Suprapubic skin (tissue), 4 donors: ENCODE results near the gene ASRGL1. TPM values are rescaled to one million over a fixed set of nuclear protein-coding genes. Genes with fewer than 3 reads are reported as not detected.
A peak's percentile ranks its signal among the peaks of the same experiment; 100 is the strongest.
"Not testable (repeated sequence)": the region's sequence is repeated elsewhere in the genome, so short reads cannot be mapped to it uniquely, and the experiment has no call there.

Experiments used
- DNase-seq, 2 donors: peaks; one replicate each; pipeline ENCODE4 v3.0.0-alpha.2; 2019; ENCODE audit warnings: low spot score in 2 of 2
- H3K27ac ChIP-seq: fragments of 200-600 bp; sonication (generic); one replicate; pipeline ENCODE4 v1.5.1; 2019
- H3K27me3 ChIP-seq: fragments of 200-600 bp; sonication (generic); one replicate; pipeline ENCODE4 v1.5.1; 2019
- H3K36me3 ChIP-seq: fragments of 200-600 bp; sonication (generic); one replicate; pipeline ENCODE4 v1.5.1; 2019
- H3K4me1 ChIP-seq: fragments of 200-600 bp; sonication (generic); one replicate; pipeline ENCODE4 v1.5.1; 2019
- H3K4me3 ChIP-seq: fragments of 200-600 bp; sonication (generic); one replicate; pipeline ENCODE4 v1.5.1; 2019; ENCODE audit warnings: mild to moderate bottlenecking
- H3K9me3 ChIP-seq: fragments of 200-600 bp; sonication (generic); one replicate; pipeline ENCODE4 v1.5.1; 2019
- EP300 ChIP-seq: sonication (generic); formaldehyde crosslinking; IDR thresholded peaks from one replicate; pipeline ENCODE4 v1.6.1; 2017; ENCODE audit warnings: antibody characterized with exemption
- POLR2A ChIP-seq, 2 donors: fragments of 450-650 bp; IDR thresholded peaks; one replicate each; pipeline ENCODE4 v1.6.1; 2017; ENCODE audit warnings: antibody characterized with exemption in 2 of 2, mild to moderate bottlenecking in 2 of 2, moderate library complexity in 2 of 2
- POLR2AphosphoS5 ChIP-seq, 3 donors: sonication (generic); formaldehyde crosslinking; IDR thresholded peaks; one replicate each; pipeline ENCODE4 v1.6.1; 2017; ENCODE audit warnings: antibody characterized with exemption in 3 of 3
- WGBS: methylation state at CpG from one replicate; pipeline ENCODE4 v1.1.5; 2018; 5-methylcytosine and 5-hydroxymethylcytosine counted together
- total RNA-seq, 4 donors: library from RNA; depleted of rRNA; stranded (reverse); fragments of >200 nt; gene quantifications; one replicate each; pipeline ENCODE4 v1.1.0, GENCODE V29; 2016
- TF ChIP-seq, protein P1 (sequence below), 2 donors: fragments of 200-600 bp in 1 of 2; fragments of 450-650 bp in 1 of 2; sonication (generic) in 1 of 2; IDR thresholded peaks; one replicate each; pipeline ENCODE4 v1.5.1; 2016 to 2019; ENCODE audit warnings: antibody characterized with exemption in 2 of 2, mild to moderate bottlenecking in 1 of 2, moderate library complexity in 1 of 2

The ASRGL1 gene
- total RNA-seq, 4 donors from 2014 or later, result 2.5 to 10.5 (median 5.2) TPM

DNA sequence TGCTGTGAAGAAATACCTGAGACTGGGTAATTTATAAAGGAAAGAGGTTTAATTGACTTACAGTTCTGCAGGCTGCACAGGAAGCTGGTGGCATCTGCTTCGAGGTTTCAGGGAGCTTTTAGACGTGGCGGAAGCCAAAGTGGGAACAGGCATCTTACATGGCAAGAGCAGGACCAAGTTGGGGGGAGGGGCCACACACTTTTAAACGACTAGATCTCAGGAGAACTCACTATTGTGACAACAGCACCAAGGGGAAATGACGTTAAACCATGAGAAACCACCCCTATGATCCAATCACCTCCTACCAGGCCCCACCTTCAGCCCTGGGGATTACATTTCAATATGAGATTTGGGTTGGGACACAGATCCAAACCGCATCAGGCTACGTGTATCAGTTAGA is 27.3 kb upstream of the ASRGL1 start:
- TF ChIP-seq POLR2A (IDR thresholded peaks at IDR 0.05) (no peak), POLR2AphosphoS5 (IDR thresholded peaks at IDR 0.05) (no peak), EP300 (no peak)
- TF ChIP-seq, protein P1, sequence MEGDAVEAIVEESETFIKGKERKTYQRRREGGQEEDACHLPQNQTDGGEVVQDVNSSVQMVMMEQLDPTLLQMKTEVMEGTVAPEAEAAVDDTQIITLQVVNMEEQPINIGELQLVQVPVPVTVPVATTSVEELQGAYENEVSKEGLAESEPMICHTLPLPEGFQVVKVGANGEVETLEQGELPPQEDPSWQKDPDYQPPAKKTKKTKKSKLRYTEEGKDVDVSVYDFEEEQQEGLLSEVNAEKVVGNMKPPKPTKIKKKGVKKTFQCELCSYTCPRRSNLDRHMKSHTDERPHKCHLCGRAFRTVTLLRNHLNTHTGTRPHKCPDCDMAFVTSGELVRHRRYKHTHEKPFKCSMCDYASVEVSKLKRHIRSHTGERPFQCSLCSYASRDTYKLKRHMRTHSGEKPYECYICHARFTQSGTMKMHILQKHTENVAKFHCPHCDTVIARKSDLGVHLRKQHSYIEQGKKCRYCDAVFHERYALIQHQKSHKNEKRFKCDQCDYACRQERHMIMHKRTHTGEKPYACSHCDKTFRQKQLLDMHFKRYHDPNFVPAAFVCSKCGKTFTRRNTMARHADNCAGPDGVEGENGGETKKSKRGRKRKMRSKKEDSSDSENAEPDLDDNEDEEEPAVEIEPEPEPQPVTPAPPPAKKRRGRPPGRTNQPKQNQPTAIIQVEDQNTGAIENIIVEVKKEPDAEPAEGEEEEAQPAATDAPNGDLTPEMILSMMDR (IDR thresholded peaks at IDR 0.05), result no peak

DNA sequence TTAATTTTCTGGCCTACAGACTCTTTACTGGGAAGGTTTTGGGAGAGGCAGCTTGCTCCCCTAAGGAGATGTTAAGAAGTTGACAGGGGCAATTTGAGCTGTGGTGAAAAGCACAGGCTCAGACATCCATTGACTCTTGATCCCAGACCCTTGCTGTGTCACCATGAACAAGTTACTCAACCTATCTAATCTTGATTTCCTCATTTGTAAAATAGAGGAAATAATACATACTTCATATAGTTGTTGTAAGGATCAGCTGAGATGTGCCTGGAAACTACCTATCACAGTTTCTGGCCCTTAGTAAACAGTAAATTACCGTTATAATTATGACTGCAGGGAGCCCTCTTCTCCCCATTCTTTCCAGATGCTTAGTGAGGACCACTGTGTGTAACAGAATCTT is 21.8 kb upstream of the ASRGL1 start:
- DNase-seq, result no peak
- H3K9me3 ChIP-seq, result no peaks in the 10 kb centered on the region
- H3K27me3 ChIP-seq, result no peaks in the 10 kb centered on the region
- no peaks in the 10 kb centered on the region for H3K4me1 ChIP-seq
- H3K36me3 ChIP-seq, result no peaks in the 10 kb centered on the region
- WGBS, result 78% methylated on average over 1 of the region's 1 CpG
- TF ChIP-seq, protein P1 (IDR thresholded peaks at IDR 0.05), result no peak
- TF ChIP-seq POLR2AphosphoS5 (IDR thresholded peaks at IDR 0.05) (no peak), POLR2A (IDR thresholded peaks at IDR 0.05) (no peak), EP300 (no peak)
- no peak overlapping the region for H3K27ac ChIP-seq
- H3K4me3 ChIP-seq, result no peak overlapping the region

More for the DNA sequence above, 27.3 kb upstream of the ASRGL1 start:
- H3K27ac ChIP-seq, result no peak overlapping the region
- H3K4me1 ChIP-seq, result no peaks in the 10 kb centered on the region
- no peak overlapping the region for H3K4me3 ChIP-seq
- 59% methylated on average over 7 of the region's 7 CpGs for WGBS
- no peak for DNase-seq
- no peaks in the 10 kb centered on the region for H3K9me3 ChIP-seq
- H3K36me3 ChIP-seq, result no peaks in the 10 kb centered on the region
- H3K27me3 ChIP-seq, result peaks cover 10% of the 10 kb centered on the region

DNA sequence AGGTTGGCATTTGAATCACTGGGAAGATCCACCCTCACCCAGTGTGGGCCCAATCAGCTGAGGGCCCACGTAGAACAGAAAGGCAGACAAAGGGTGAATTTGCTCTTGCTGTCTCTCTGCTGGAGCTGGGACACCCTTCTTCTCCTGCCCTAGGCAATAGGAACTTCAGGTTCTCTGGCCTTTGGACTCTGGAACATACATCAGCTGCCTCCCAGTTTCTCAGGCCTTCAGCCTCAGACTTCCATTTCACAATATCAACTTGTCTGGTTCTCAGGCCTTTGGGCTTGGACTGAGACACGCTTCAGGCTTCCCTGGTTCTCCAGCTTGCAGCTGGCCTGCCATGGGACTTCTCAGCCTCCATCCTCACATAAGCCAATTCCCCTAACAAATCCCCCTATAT is 14.7 kb upstream of the ASRGL1 start:
- Histone ChIP-seq H3K4me3 (no peak overlapping the region), H3K36me3 (no peaks in the 10 kb centered on the region), H3K9me3 (no peaks in the 10 kb centered on the region), H3K27ac (no peak overlapping the region), H3K27me3 (no peaks in the 10 kb centered on the region), H3K4me1 (no peaks in the 10 kb centered on the region)
- WGBS, result 79% methylated on average over 2 of the region's 2 CpGs
- DNase-seq, result no peak
- TF ChIP-seq, protein P1 (IDR thresholded peaks at IDR 0.05), result no peak
- TF ChIP-seq POLR2A (IDR thresholded peaks at IDR 0.05) (no peak), POLR2AphosphoS5 (IDR thresholded peaks at IDR 0.05) (no peak), EP300 (no peak)

DNA sequence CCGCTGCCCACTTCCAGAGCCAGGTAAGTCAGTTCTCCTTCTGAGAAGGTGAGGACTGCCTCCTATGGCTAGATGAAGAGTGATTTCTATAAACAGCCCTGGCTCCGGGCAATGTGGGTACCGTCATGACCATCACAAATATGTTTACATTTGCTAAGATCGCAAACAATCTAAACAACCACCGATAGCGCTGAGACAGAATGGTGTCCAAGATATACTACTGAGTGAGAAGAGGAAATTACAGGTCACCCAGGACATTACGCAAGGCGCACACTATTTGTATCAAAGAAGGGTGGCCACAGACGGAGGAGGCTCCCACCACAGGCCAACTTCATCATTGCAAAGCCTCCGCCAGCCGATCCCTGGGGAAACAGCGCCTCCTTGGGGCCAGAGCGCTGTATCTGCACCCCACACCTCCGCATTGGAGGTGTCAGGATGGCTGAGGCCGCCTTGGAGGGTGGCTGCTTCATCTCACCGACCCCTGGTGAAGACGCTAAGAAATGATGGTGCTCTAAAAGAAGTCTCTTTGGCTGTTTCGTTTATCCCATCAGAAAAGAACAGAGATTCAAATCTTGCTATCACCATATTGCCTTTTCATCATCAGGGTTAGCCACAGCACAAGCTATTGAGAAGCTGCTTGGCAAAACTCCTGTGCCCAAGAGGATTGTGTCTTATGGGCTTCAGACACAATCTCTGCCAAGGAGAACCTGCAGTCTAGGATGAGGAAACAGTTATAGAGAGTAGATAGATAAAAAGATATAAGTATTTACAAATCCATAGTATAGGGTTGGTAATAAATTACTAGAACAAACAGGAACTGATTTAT is 12.3 kb upstream of the ASRGL1 start:
- Histone ChIP-seq H3K27me3 (no peaks in the 10 kb centered on the region), H3K27ac (no peak overlapping the region), H3K9me3 (no peaks in the 10 kb centered on the region), H3K4me3 (no peak overlapping the region), H3K36me3 (no peaks in the 10 kb centered on the region), H3K4me1 (no peaks in the 10 kb centered on the region)
- WGBS, result 34% methylated on average over 17 of the region's 18 CpGs
- DNase-seq, result no peak
- TF ChIP-seq EP300 (no peak), POLR2AphosphoS5 (IDR thresholded peaks at IDR 0.05) (no peak), POLR2A (IDR thresholded peaks at IDR 0.05) (no peak)
- TF ChIP-seq, protein P1 (IDR thresholded peaks at IDR 0.05), result peak; percentile 22 to 69

DNA sequence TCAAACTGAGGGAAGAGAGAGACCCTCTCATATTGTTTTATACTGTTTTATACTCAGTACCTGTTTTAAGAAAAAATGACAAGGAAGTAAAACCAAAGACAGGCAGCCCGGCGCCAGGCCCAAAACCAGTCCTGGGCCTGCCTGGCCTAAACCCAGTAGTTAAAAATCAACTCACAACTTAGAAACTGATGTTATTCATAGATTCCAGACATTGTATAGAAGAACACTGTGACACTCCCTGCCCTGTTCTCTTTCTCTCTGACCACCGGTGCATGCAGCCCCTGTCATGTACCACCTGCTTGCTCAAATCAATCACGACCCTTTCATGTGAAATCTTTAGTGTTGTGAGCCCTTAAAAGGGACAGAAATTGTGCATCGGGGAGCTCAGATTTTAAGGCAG is 11.5 kb upstream of the ASRGL1 start:
- WGBS, result 63% methylated on average over 5 of the region's 5 CpGs
- not testable (repeated sequence) for H3K4me3 ChIP-seq, H3K27me3 ChIP-seq, DNase-seq, H3K27ac ChIP-seq, H3K9me3 ChIP-seq, H3K4me1 ChIP-seq, H3K36me3 ChIP-seq

DNA sequence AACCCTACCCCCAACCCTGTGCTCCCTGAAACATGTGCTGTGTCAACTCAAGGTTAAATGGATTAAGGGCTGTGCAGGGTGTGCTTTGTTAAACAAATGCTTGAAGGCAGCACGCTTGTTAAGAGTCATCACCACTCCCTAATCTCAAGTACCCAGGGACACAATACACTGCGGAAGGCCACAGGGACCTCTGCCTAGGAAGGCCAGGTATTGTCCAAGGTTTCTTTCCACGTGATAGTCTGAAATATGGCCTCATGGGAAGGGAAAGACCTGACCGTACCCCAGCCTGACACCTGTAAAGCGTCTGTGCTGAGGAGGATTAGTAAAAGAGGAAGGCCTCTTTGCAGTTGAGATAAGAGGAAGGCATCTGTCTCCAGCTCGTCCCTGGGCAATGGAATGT is 10.5 kb upstream of the ASRGL1 start:
- H3K27ac ChIP-seq, H3K4me3 ChIP-seq, H3K9me3 ChIP-seq, H3K4me1 ChIP-seq, DNase-seq, H3K36me3 ChIP-seq, H3K27me3 ChIP-seq: not testable (repeated sequence)
- 55% methylated on average over 6 of the region's 6 CpGs for WGBS

DNA sequence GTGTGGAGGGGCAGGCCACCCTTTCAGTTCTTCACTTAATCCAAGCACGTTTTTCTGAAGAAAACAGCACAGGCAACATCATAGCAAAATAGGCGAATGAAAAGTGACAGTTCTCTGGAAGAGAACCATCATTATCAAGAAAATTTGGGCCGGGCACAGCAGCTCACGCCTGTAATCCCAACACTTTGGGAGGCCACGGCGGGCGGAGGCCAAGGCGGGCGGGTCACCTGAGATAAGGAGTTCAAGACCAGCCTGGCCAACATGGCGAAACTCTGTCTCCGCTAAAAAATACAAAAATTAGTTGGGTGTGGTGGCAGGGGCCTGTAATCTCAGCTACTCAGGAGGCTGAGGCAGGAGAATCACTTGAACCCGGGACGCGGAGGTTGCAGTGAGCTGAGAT is 9.7 kb upstream of the ASRGL1 start:
- not testable (repeated sequence) for H3K4me1 ChIP-seq, H3K27ac ChIP-seq, H3K27me3 ChIP-seq, DNase-seq, H3K36me3 ChIP-seq, H3K9me3 ChIP-seq, H3K4me3 ChIP-seq
- WGBS, result 88% methylated on average over 14 of the region's 14 CpGs

DNA sequence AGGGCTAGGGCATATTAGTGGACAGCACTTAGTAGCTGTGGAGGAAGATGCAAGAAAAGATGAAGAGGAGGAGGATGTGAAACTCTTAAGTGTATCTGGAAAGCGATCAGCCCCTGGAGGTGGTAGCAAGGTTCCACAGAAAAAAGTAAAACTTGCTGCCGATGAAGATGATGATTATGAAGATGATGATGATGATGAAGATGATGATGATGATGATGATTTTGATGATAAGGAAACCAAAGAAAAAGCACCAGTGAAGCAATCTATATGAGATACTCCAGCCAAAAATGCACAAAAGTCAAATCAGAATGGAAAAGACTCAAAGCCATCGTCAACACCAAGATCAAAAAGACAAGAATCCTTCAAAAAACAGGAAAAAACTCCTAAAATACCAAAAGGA is 6.0 kb upstream of the ASRGL1 start:
- peaks cover 22% of the 10 kb centered on the region for H3K27me3 ChIP-seq
- H3K4me1 ChIP-seq, H3K36me3 ChIP-seq, H3K4me3 ChIP-seq, DNase-seq, H3K27ac ChIP-seq, H3K9me3 ChIP-seq: not testable (repeated sequence)
- WGBS, result 91% methylated on average over 3 of the region's 3 CpGs
